ENCODE data around the gene KSR2.
"Not testable (repeated sequence)": the region's sequence is repeated elsewhere in the genome, so short reads cannot be mapped to it uniquely, and the experiment has no call there.

Gene KSR2

GRCh38 chr12:117684471-117684870 lies 284.3 kb downstream of the KSR2 start:
- H3K4me3 ChIP-seq (ENCODE audit: low read length), result no peak overlapping the region
- no peak for DNase-seq (ENCODE audit: low read depth, low spot score)

- no peak for DNase-seq (ENCODE audit: low read depth, low spot score)
These were observed 288.5 kb downstream of the KSR2 start for GRCh38 chr12:117680312-117680711.

GRCh38 chr12:117679776-117680175 lies 289.0 kb downstream of the KSR2 start:
- no peak for DNase-seq (ENCODE audit: low read depth, low spot score)
- no peak overlapping the region for H3K4me3 ChIP-seq (ENCODE audit: low read length)

More at GRCh38 chr12:117680312-117680711, 288.5 kb downstream of the KSR2 start:
- H3K4me3 ChIP-seq (ENCODE audit: low read length), result no peak overlapping the region

GRCh38 chr12:117674763-117675162 lies 294.0 kb downstream of the KSR2 start:
- no peak for DNase-seq (ENCODE audit: low read depth, low spot score)
- H3K4me3 ChIP-seq (ENCODE audit: low read length), result no peak overlapping the region

GRCh38 chr12:117674313-117674712 lies 294.5 kb downstream of the KSR2 start:
- no peak overlapping the region for H3K4me3 ChIP-seq (ENCODE audit: low read length)
- DNase-seq (ENCODE audit: low read depth, low spot score), result no peak

- peak; percentile 19 for DNase-seq (ENCODE audit: low read depth, low spot score)
- no peak overlapping the region for H3K4me3 ChIP-seq (ENCODE audit: low read length)
These were observed 297.1 kb downstream of the KSR2 start for GRCh38 chr12:117671734-117672133.

GRCh38 chr12:117664169-117664568 lies 304.6 kb downstream of the KSR2 start:
- DNase-seq (ENCODE audit: low read depth, low spot score), result no peak
- no peak overlapping the region for H3K4me3 ChIP-seq (ENCODE audit: low read length)

GRCh38 chr12:117662620-117663395 lies 306.0 kb downstream of the KSR2 start:
- no peak for DNase-seq (ENCODE audit: low read depth, low spot score)

GRCh38 chr12:117662220-117662619 lies 306.6 kb downstream of the KSR2 start:
- no peak overlapping the region for H3K4me3 ChIP-seq (ENCODE audit: low read length)
- no peak for DNase-seq (ENCODE audit: low read depth, low spot score)

More at GRCh38 chr12:117662620-117663395, 306.0 kb downstream of the KSR2 start:
- no peak overlapping the region for H3K4me3 ChIP-seq (ENCODE audit: low read length)

- DNase-seq (ENCODE audit: low read depth, low spot score), result no peak
- H3K4me3 ChIP-seq (ENCODE audit: low read length), result no peak overlapping the region
These were observed 307.3 kb downstream of the KSR2 start for GRCh38 chr12:117661471-117661870.

GRCh38 chr12:117660896-117661295 lies 307.9 kb downstream of the KSR2 start:
- no peak for DNase-seq (ENCODE audit: low read depth, low spot score)
- H3K4me3 ChIP-seq (ENCODE audit: low read length), result no peak overlapping the region

- no peak for DNase-seq (ENCODE audit: low read depth, low spot score)
- no peak overlapping the region for H3K4me3 ChIP-seq (ENCODE audit: low read length)
These were observed 310.6 kb downstream of the KSR2 start for GRCh38 chr12:117658226-117658625.

GRCh38 chr12:117649796-117650195 lies 319.0 kb downstream of the KSR2 start:
- DNase-seq (ENCODE audit: low read depth, low spot score), result no peak

GRCh38 chr12:117646520-117646919 lies 322.3 kb downstream of the KSR2 start:
- no peak overlapping the region for H3K4me3 ChIP-seq (ENCODE audit: low read length)
- no peak for DNase-seq (ENCODE audit: low read depth, low spot score)

More at GRCh38 chr12:117649796-117650195, 319.0 kb downstream of the KSR2 start:
- H3K4me3 ChIP-seq (ENCODE audit: low read length), result no peak overlapping the region

- DNase-seq (ENCODE audit: low read depth, low spot score), result no peak
These were observed 323.3 kb downstream of the KSR2 start for GRCh38 chr12:117645473-117645872.

GRCh38 chr12:117643971-117644370 lies 324.8 kb downstream of the KSR2 start:
- H3K4me3 ChIP-seq (ENCODE audit: low read length), result no peak overlapping the region
- DNase-seq (ENCODE audit: low read depth, low spot score), result no peak

More at GRCh38 chr12:117645473-117645872, 323.3 kb downstream of the KSR2 start:
- H3K4me3 ChIP-seq (ENCODE audit: low read length), result no peak overlapping the region

GRCh38 chr12:117641885-117642284 lies 326.9 kb downstream of the KSR2 start:
- no peak for DNase-seq (ENCODE audit: low read depth, low spot score)
- H3K4me3 ChIP-seq (ENCODE audit: low read length), result no peak overlapping the region

GRCh38 chr12:117640511-117640910 lies 328.3 kb downstream of the KSR2 start:
- H3K4me3 ChIP-seq (ENCODE audit: low read length), result no peak overlapping the region
- DNase-seq (ENCODE audit: low read depth, low spot score), result no peak

- no peak for DNase-seq (ENCODE audit: low read depth, low spot score)
- no peak overlapping the region for H3K4me3 ChIP-seq (ENCODE audit: low read length)
These were observed 339.3 kb downstream of the KSR2 start for GRCh38 chr12:117629454-117629853.

GRCh38 chr12:117628711-117629110 lies 340.1 kb downstream of the KSR2 start:
- not testable (repeated sequence) for DNase-seq (ENCODE audit: low read depth, low spot score); H3K4me3 ChIP-seq (ENCODE audit: low read length)

- H3K4me3 ChIP-seq (ENCODE audit: low read length), result no peak overlapping the region
- no peak for DNase-seq (ENCODE audit: low read depth, low spot score)
These were observed 346.0 kb downstream of the KSR2 start for GRCh38 chr12:117622741-117623140.

All from Jurkat, Clone E6-1 (cell line).